Measurements from ENCODE around the gene KIFBP. TPM values are rescaled to one million over a fixed set of nuclear protein-coding genes. Genes with fewer than 3 reads are reported as not detected.

Gene KIFBP
- polyA plus RNA-seq, 3 donors: 36.1 to 38.3 (median 37.9) TPM

Other genes starting within 250 kb of the KIFBP start
- gene STOX1, start 161.3 kb upstream of the KIFBP start, polyA plus RNA-seq (ENCODE audit: insufficient read length in 3 of 3): 10 to 100 TPM; 11.6 to 13.4 (median 11.7) TPM
- 10 to 100 TPM; 65.4 to 79.2 (median 77.2) TPM for gene DDX50, start 87.5 kb upstream of the KIFBP start, polyA plus RNA-seq (ENCODE audit: insufficient read length in 3 of 3)
- 10 to 100 TPM; 55.6 to 59.7 (median 58.1) TPM for gene DDX21, start 32.6 kb upstream of the KIFBP start, polyA plus RNA-seq (ENCODE audit: insufficient read length in 3 of 3)
- 10 to 100 TPM; 14.2 to 19.5 (median 16.3) TPM for gene SRGN, start 99.3 kb downstream of the KIFBP start, polyA plus RNA-seq (ENCODE audit: insufficient read length in 3 of 3)
- gene VPS26A, start 135.4 kb downstream of the KIFBP start, polyA plus RNA-seq (ENCODE audit: insufficient read length in 3 of 3): 10 to 100 TPM; 85.5 to 95.3 (median 89.2) TPM
- gene SUPV3L1, start 191.4 kb downstream of the KIFBP start, polyA plus RNA-seq (ENCODE audit: insufficient read length in 3 of 3): 10 to 100 TPM; 38.8 to 48.7 (median 39.4) TPM
- gene HKDC1, start 231.5 kb downstream of the KIFBP start, polyA plus RNA-seq (ENCODE audit: insufficient read length in 3 of 3): 10 to 100 TPM; 15.4 to 16.9 (median 16.7) TPM